Astrocyte (in vitro differentiated cells and primary cell): ENCODE measurements around the gene ZFYVE27.

Experiments used
- CTCF ChIP-seq: IDR thresholded peaks from 2 replicates; pipeline ENCODE4 v1.5.1; 2011; ENCODE audit warnings: low read depth, mild to moderate bottlenecking, inconsistent platforms, low read length, moderate library complexity; ENCODE audit not compliant: insufficient read depth
- EZH2 ChIP-seq: IDR thresholded peaks from 2 replicates; pipeline ENCODE4 v1.6.1; 2012; ENCODE audit warnings: mild to moderate bottlenecking, low read length, inconsistent platforms; ENCODE audit not compliant: insufficient read depth

GRCh38 chr10:97766996-97767924 is 30.3 kb downstream of the ZFYVE27 start:
- TF ChIP-seq CTCF = no peak
- no peak for TF ChIP-seq EZH2
